ENCODE results near the gene TDRD5.
A peak's percentile ranks its signal among the peaks of the same experiment; 100 is the strongest.

The TDRD5 gene

DNA sequence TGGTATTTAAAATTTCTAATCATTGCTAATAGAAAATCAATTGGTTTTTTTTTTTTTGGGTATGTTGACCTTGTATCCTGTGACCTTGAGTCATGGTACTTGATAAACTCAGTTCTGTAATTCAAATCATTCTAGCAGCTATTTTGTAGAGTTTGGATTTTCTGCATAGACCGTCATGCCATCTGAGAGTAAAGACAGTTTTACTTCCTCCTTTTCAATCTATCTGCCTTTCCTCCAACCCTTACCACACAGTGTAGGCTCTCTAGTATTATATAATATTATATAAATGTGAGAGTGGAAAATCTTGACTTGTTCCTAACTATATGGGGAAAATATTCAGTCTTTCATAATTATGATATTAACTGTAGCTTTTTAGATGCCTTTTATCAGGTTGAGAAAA, 7.0 kb downstream of the TDRD5 start:
- no peak for DNase-seq (ENCODE audit: low spot score)
- in situ Hi-C loops (cut with MboI; ENCODE audit: low pct_unique_long_range_greater_than_20kb, low sequenced_read_pairs, unreplicated experiment): no loop called here
- TF ChIP-seq CTCF (IDR thresholded peaks at IDR 0.05; ENCODE audit: extremely low read depth, insufficient read depth, missing control alignments): no peak

- peak; percentile 21 for TF ChIP-seq CTCF (IDR thresholded peaks at IDR 0.05; ENCODE audit: extremely low read depth, insufficient read depth, missing control alignments)
- in situ Hi-C loops (cut with MboI; ENCODE audit: low pct_unique_long_range_greater_than_20kb, low sequenced_read_pairs, unreplicated experiment): no loop called here
- DNase-seq (ENCODE audit: low spot score): no peak
Observed at GRCh38 chr1:179599623-179600249, 8.1 kb downstream of the TDRD5 start.

GRCh38 chr1:179601093-179601492, 9.5 kb downstream of the TDRD5 start:
- TF ChIP-seq CTCF (IDR thresholded peaks at IDR 0.05; ENCODE audit: extremely low read depth, insufficient read depth, missing control alignments): no peak

DNA sequence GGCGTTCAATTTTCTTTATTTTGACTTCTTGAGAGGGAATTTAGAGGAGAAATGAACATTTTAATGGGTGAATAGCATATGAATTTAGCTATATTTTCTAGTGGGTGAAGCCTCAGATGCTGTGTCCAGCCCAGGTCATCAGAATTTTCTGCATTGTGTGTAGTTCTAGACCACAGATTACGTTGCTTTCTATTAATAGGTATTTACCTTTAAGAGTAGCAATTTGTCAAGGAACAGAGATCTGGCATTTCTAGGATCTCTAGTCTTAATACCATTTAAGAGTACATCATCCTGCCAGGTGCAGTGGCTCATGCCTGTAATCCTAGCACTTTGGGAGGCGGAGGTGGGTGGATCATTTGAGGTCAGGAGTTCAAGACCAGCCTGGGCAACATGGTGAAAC, 20.7 kb downstream of the TDRD5 start:
- no peak for DNase-seq (ENCODE audit: low spot score)
- in situ Hi-C loops (cut with MboI; ENCODE audit: low pct_unique_long_range_greater_than_20kb, low sequenced_read_pairs, unreplicated experiment): no loop called here
- no peak for TF ChIP-seq CTCF (IDR thresholded peaks at IDR 0.05; ENCODE audit: extremely low read depth, insufficient read depth, missing control alignments)

More at GRCh38 chr1:179601093-179601492, 9.5 kb downstream of the TDRD5 start:
- DNase-seq (ENCODE audit: low spot score): no peak
- in situ Hi-C loops (cut with MboI; ENCODE audit: low pct_unique_long_range_greater_than_20kb, low sequenced_read_pairs, unreplicated experiment): no loop called here

DNA sequence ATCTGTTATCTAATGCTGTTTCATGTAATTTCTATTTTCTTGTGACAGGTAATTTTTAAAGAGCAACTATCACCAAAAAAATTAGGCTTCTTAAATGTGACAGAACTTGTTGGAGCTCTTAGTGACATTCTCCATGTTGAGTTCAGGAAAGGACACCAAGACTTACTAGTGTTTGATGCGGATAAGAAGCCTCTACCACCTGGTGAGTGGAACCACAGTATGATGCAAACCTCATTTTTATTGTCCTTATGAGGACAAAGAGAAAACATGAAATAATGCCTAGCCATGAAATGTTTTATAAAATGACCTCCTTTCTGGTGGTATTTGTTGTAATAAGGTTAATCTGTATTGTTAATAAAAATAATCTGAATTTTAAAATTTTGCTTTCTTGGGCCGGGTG, 39.1 kb downstream of the TDRD5 start:
- no peak for DNase-seq (ENCODE audit: low spot score)
- in situ Hi-C loops (cut with MboI; ENCODE audit: low pct_unique_long_range_greater_than_20kb, low sequenced_read_pairs, unreplicated experiment): no loop called here
- TF ChIP-seq CTCF (IDR thresholded peaks at IDR 0.05; ENCODE audit: extremely low read depth, insufficient read depth, missing control alignments): no peak

DNA sequence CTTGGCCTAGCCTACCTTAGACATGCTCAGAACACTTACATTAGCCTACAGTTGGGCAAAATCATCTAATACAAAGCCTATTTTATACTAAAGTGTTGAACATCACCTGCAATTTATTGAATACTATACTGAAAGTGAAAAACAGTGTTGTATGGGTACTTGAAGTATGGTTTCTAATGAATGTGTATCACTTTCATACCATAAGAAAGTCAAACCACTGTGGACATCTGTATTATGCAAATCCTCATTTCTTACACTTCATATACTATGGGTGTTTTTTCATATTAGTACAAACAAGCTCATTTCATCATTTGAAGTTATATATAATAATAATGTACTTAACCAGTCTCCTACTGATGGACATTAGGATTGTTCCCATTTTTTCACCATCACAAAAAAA, 41.2 kb downstream of the TDRD5 start:
- DNase-seq (ENCODE audit: low spot score): no peak
- TF ChIP-seq CTCF (IDR thresholded peaks at IDR 0.05; ENCODE audit: extremely low read depth, insufficient read depth, missing control alignments): no peak
- in situ Hi-C loops (cut with MboI; ENCODE audit: low pct_unique_long_range_greater_than_20kb, low sequenced_read_pairs, unreplicated experiment): no loop called here
